SK-N-SH (cell line): ENCODE measurements around the gene ARHGEF18. TPM values are rescaled to one million over a fixed set of nuclear protein-coding genes. Genes with fewer than 3 reads are reported as not detected.

ENCODE experiments used
- CTCF ChIA-PET: fragments of 300-600, 350-600 bp; formaldehyde crosslinking; extraction: SDS; loops from one replicate; lab custom pipeline; 2021; lab: Yijun Ruan, JAX
- POLR2A ChIA-PET: fragments of 350-600 bp; sonication (Branson Sonifier 250); formaldehyde crosslinking; extraction: SDS; loops from one replicate; lab custom pipeline; 2020; ENCODE audit warnings: antibody characterized with exemption, inconsistent platforms; lab: Yijun Ruan, JAX
- DNase-seq: peaks from one replicate; pipeline ENCODE4 v3.0.0; 2012
- H2AFZ ChIP-seq: fragments of 200-600 bp; sonication (generic); 2 replicates; pipeline ENCODE4 v1.8.1; 2016; ENCODE audit warnings: antibody characterized with exemption, mild to moderate bottlenecking, low read depth
- H3F3A ChIP-seq: fragments of 200-600 bp; sonication (generic); replicated peaks from 2 replicates; pipeline ENCODE3; 2016; ENCODE audit warnings: antibody characterized with exemption, mild to moderate bottlenecking; ENCODE audit not compliant: insufficient read depth
- H3K27ac ChIP-seq, 2 experiments: fragments of 200-500 bp in 1 of 2; fragments of 200-600 bp in 1 of 2; sonication (Bioruptor generic) in 1 of 2; sonication (generic), shearing (Covaris generic) in 1 of 2; 2 replicates each; pipeline versions ENCODE4 v1.5.1 to v1.6.1; 2014 to 2016; ENCODE audit warnings: low read depth in 2 of 2, inconsistent platforms in 1 of 2, low read length in 1 of 2, mild to moderate bottlenecking in 1 of 2, mixed read lengths in 1 of 2
- H3K27me3 ChIP-seq: fragments of 200-600 bp; sonication (generic), shearing (Covaris generic); 2 replicates; pipeline ENCODE4 v1.6.1; 2016; ENCODE audit warnings: mixed run types; ENCODE audit not compliant: insufficient read depth
- H3K36me3 ChIP-seq, 2 experiments: fragments of 200-500 bp in 1 of 2; fragments of 200-600 bp in 1 of 2; sonication (Bioruptor generic) in 1 of 2; sonication (generic) in 1 of 2; replicated peaks in 1 of 2; 2 replicates each; pipeline versions ENCODE3 to v1.5.1; 2014 to 2016; ENCODE audit warnings: low read length in 1 of 2, mild to moderate bottlenecking in 1 of 2; ENCODE audit not compliant: insufficient read depth in 2 of 2, control insufficient read depth in 1 of 2
- H3K4me1 ChIP-seq, 2 experiments: fragments of 200-500 bp in 1 of 2; fragments of 200-600 bp in 1 of 2; sonication (Bioruptor generic) in 1 of 2; sonication (generic), shearing (Covaris generic) in 1 of 2; 2 replicates each; pipeline versions ENCODE4 v1.5.1 to v1.6.1; 2014 to 2016; ENCODE audit warnings: low read depth in 1 of 2, low read length in 1 of 2, mixed run types in 1 of 2; ENCODE audit not compliant: insufficient read depth in 2 of 2, control insufficient read depth in 1 of 2
- H3K4me2 ChIP-seq: fragments of 200-600 bp; sonication (generic), shearing (Covaris generic); 2 replicates; pipeline ENCODE4 v1.6.1; 2017; ENCODE audit warnings: mixed run types
- H3K4me3 ChIP-seq, 2 experiments: fragments of 200-500 bp in 1 of 2; fragments of 200-600 bp in 1 of 2; sonication (Bioruptor generic) in 1 of 2; sonication (generic), shearing (Covaris generic) in 1 of 2; 2 replicates each; pipeline versions ENCODE4 v1.5.1 to v1.8.1; 2014 to 2016; ENCODE audit warnings: low read depth in 2 of 2, inconsistent platforms in 1 of 2, low read length in 1 of 2, mild to moderate bottlenecking in 1 of 2, mixed read lengths in 1 of 2, moderate library complexity in 1 of 2
- H3K79me2 ChIP-seq: fragments of 200-600 bp; sonication (generic); 2 replicates; pipeline ENCODE4 v1.8.1; 2017; ENCODE audit warnings: mild to moderate bottlenecking; ENCODE audit not compliant: insufficient read depth
- H3K9ac ChIP-seq: fragments of 200-600 bp; sonication (generic); 2 replicates; pipeline ENCODE4 v1.6.1; 2017; ENCODE audit warnings: mixed run types
- H3K9me2 ChIP-seq: fragments of 200-600 bp; sonication (generic); 2 replicates; pipeline ENCODE4 v1.6.1; 2017; ENCODE audit warnings: mixed run types
- H3K9me3 ChIP-seq: fragments of 200-600 bp; sonication (generic); 2 replicates; pipeline ENCODE4 v1.6.1; 2017; ENCODE audit warnings: mixed run types, mild to moderate bottlenecking, moderate library complexity
- H4K20me1 ChIP-seq: fragments of 200-600 bp; sonication (generic); 2 replicates; pipeline ENCODE4 v1.6.1; 2017; ENCODE audit warnings: mild to moderate bottlenecking, mixed run types; ENCODE audit not compliant: insufficient read depth
- CHD2 ChIP-seq: fragments of 150-350 bp; IDR thresholded peaks from 2 replicates; pipeline ENCODE4 v1.6.1; 2018; ENCODE audit warnings: low read length; ENCODE audit not compliant: partially characterized antibody
- EP300 ChIP-seq, 2 experiments: IDR thresholded peaks; 2 replicates each; pipeline versions ENCODE4 v1.4.0 to v1.6.1; 2012; ENCODE audit warnings: borderline replicate concordance in 1 of 2, low read depth in 1 of 2, low read length in 1 of 2
- EZH2phosphoT487 ChIP-seq: fragments of 200-600 bp; sonication (generic); IDR thresholded peaks from 2 replicates; pipeline ENCODE4 v1.6.1; 2017; ENCODE audit warnings: low read depth, mixed run types, mild to moderate bottlenecking, antibody characterized with exemption, moderate library complexity, borderline replicate concordance
- JUND ChIP-seq: IDR thresholded peaks from 2 replicates; pipeline ENCODE4 v1.4.0; 2012
- MXI1 ChIP-seq: IDR thresholded peaks from 2 replicates; pipeline ENCODE4 v1.6.1; 2012; ENCODE audit warnings: mild to moderate bottlenecking, low read depth, low read length, improper control_type of control experiment
- NFIC ChIP-seq: IDR thresholded peaks from 2 replicates; pipeline ENCODE4 v1.4.0; 2012; ENCODE audit warnings: borderline replicate concordance
- POLR2AphosphoS5 ChIP-seq: IDR thresholded peaks from 2 replicates; pipeline ENCODE4 v1.6.1; 2012; ENCODE audit warnings: low read depth, low read length
- RCOR1 ChIP-seq: fragments of 150-350 bp; IDR thresholded peaks from 2 replicates; pipeline ENCODE4 v1.6.1; 2017; ENCODE audit warnings: antibody characterized with exemption, low read length
- RXRA ChIP-seq: IDR thresholded peaks from 2 replicates; pipeline ENCODE4 v1.4.0; 2012; ENCODE audit warnings: low read depth, mild to moderate bottlenecking, borderline replicate concordance
- TAF1 ChIP-seq: IDR thresholded peaks from 2 replicates; pipeline ENCODE4 v1.6.1; 2012; ENCODE audit warnings: low read depth, mild to moderate bottlenecking, low read length, moderate library complexity, borderline replicate concordance
- WGBS: methylation state at CpG from one replicate; pipeline ENCODE4 v1.1.6; 2017; ENCODE audit warnings: low lambda C conversion rate; 5-methylcytosine and 5-hydroxymethylcytosine counted together
- polyA plus RNA-seq, 3 experiments: library from polyadenylated mRNA; depleted of rRNA; stranded (reverse); fragments of >200 nt; gene quantifications; 2 replicates each; pipeline ENCODE4 v1.2.3, GENCODE V29; 2012
- TF ChIP-seq, protein P1 (sequence below): IDR thresholded peaks from 2 replicates; pipeline ENCODE4 v1.4.0; 2012; ENCODE audit warnings: low read depth, borderline replicate concordance
- TF ChIP-seq, protein P2 (sequence below): fragments of 150-350 bp; IDR thresholded peaks from 2 replicates; pipeline ENCODE4 v1.6.1; 2016; ENCODE audit warnings: mild to moderate bottlenecking, low read depth, low read length
- TF ChIP-seq, protein P3 (sequence below): IDR thresholded peaks from 2 replicates; pipeline ENCODE4 v1.4.0; 2012; ENCODE audit warnings: low read depth, borderline replicate concordance
- TF ChIP-seq, protein P4 (sequence below): fragments of 150-350 bp; IDR thresholded peaks from 2 replicates; pipeline ENCODE4 v1.6.1; 2017; ENCODE audit warnings: antibody characterized with exemption, low read length, low read depth, borderline replicate concordance

The ARHGEF18 gene
- polyA plus RNA-seq, 1 of the 3 experiments (the other 2 are of a cell fraction), result 11.7 TPM

DNA sequence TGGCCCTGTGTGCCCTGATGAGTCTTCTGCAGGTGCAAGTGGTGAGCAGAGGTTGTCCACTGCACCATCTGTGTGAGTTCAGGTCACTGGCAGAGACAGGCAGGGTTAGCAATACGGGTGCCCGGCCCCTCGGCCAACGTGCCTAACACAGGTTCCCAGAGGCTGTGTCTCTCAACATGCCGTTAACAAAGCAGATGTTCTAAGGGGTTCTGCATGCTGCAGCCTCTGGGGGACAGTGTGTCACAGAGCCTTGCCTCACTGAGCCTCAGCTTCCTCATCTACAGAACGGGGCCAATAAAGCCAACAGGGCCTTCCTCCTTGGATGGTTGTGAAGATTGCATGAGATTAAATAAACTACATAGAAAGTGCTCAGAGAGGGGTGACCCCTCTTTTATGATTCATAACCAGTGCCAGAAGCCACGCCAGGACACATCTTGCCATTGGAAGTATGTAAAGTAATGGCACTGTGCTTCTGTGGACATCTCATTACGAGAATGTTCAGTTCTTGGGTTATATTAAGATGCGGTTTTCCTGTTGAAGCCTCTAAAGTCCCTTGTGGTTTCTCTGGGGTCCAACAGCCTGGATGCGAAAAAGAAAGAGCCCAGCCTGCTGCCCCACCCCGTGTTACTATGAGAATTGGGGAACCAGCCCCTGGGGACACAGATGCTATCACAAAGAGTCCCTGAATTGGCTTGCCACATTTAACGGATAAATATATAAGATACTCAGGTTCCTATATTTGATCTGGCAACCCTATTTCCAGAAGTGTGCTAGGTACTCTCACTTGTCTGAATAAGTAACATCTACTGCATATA, 11.2 kb upstream of the ARHGEF18 start:
- WGBS, result 42% methylated on average over 10 of the region's 12 CpGs
- CTCF ChIA-PET, result interaction anchor here (1.4 to 5.5 kb wide), 2 partner anchors 235 to 237 kb away, joined by 9 to 75 read pairs; no protein-coding TSS in a partner anchor
- Histone ChIP-seq H3F3A (no peaks in the 10 kb centered on the region), H3K79me2 (no peaks in the 10 kb centered on the region), H2AFZ (no peak overlapping the region), H3K4me1 (no peaks in the 10 kb centered on the region)
- no peak for DNase-seq
- TF ChIP-seq CHD2, result no peak
- TF ChIP-seq EP300 (IDR thresholded peaks at IDR 0.05; ENCODE audit: borderline replicate concordance in 1 of 2, low read depth in 1 of 2, low read length in 1 of 2), result no peak
- no peak for TF ChIP-seq JUND
- no peak for TF ChIP-seq RCOR1
- TF ChIP-seq, protein P1, sequence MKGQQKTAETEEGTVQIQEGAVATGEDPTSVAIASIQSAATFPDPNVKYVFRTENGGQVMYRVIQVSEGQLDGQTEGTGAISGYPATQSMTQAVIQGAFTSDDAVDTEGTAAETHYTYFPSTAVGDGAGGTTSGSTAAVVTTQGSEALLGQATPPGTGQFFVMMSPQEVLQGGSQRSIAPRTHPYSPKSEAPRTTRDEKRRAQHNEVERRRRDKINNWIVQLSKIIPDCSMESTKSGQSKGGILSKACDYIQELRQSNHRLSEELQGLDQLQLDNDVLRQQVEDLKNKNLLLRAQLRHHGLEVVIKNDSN, result no peak
- no peak for TF ChIP-seq MXI1
- TF ChIP-seq, protein P2, sequence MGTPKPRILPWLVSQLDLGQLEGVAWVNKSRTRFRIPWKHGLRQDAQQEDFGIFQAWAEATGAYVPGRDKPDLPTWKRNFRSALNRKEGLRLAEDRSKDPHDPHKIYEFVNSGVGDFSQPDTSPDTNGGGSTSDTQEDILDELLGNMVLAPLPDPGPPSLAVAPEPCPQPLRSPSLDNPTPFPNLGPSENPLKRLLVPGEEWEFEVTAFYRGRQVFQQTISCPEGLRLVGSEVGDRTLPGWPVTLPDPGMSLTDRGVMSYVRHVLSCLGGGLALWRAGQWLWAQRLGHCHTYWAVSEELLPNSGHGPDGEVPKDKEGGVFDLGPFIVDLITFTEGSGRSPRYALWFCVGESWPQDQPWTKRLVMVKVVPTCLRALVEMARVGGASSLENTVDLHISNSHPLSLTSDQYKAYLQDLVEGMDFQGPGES, result no peak
- TF ChIP-seq, protein P3, sequence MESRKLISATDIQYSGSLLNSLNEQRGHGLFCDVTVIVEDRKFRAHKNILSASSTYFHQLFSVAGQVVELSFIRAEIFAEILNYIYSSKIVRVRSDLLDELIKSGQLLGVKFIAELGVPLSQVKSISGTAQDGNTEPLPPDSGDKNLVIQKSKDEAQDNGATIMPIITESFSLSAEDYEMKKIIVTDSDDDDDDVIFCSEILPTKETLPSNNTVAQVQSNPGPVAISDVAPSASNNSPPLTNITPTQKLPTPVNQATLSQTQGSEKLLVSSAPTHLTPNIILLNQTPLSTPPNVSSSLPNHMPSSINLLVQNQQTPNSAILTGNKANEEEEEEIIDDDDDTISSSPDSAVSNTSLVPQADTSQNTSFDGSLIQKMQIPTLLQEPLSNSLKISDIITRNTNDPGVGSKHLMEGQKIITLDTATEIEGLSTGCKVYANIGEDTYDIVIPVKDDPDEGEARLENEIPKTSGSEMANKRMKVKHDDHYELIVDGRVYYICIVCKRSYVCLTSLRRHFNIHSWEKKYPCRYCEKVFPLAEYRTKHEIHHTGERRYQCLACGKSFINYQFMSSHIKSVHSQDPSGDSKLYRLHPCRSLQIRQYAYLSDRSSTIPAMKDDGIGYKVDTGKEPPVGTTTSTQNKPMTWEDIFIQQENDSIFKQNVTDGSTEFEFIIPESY, result no peak
- TF ChIP-seq EZH2phosphoT487, result no peak
- TF ChIP-seq, protein P4, sequence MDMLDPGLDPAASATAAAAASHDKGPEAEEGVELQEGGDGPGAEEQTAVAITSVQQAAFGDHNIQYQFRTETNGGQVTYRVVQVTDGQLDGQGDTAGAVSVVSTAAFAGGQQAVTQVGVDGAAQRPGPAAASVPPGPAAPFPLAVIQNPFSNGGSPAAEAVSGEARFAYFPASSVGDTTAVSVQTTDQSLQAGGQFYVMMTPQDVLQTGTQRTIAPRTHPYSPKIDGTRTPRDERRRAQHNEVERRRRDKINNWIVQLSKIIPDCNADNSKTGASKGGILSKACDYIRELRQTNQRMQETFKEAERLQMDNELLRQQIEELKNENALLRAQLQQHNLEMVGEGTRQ, result no peak
- TF ChIP-seq RXRA, result no peak
- TF ChIP-seq POLR2AphosphoS5, result no peak
- TF ChIP-seq TAF1, result no peak
- no peak for TF ChIP-seq NFIC
- TF ChIP-seq, all 33 proteins: peak for 0
- no peaks in the 10 kb centered on the region for H3K9me3 ChIP-seq
- POLR2A ChIA-PET, result no interaction called here
- no peaks in the 10 kb centered on the region for H4K20me1 ChIP-seq
- H3K4me2 ChIP-seq, result no peak overlapping the region
- H3K36me3 ChIP-seq, result no peaks in the 10 kb centered on the region
- no peak overlapping the region for H3K4me3 ChIP-seq
- no peak overlapping the region for H3K9ac ChIP-seq
- no peak overlapping the region for H3K27ac ChIP-seq
- H3K27me3 ChIP-seq, result peaks cover 8% of the 10 kb centered on the region; the same call in 1 of the 2 replicates
- H3K9me2 ChIP-seq, result no peaks in the 10 kb centered on the region
